HG03139 (cell line): ENCODE measurements around the gene ZNF101.

Experiments used
- ATAC-seq: cut with Tn5 transposase; IDR thresholded peaks from one replicate; pipeline ENCODE4 v1.9.1; 2021; ENCODE audit not compliant: unreplicated experiment

ZNF101 gene

DNA sequence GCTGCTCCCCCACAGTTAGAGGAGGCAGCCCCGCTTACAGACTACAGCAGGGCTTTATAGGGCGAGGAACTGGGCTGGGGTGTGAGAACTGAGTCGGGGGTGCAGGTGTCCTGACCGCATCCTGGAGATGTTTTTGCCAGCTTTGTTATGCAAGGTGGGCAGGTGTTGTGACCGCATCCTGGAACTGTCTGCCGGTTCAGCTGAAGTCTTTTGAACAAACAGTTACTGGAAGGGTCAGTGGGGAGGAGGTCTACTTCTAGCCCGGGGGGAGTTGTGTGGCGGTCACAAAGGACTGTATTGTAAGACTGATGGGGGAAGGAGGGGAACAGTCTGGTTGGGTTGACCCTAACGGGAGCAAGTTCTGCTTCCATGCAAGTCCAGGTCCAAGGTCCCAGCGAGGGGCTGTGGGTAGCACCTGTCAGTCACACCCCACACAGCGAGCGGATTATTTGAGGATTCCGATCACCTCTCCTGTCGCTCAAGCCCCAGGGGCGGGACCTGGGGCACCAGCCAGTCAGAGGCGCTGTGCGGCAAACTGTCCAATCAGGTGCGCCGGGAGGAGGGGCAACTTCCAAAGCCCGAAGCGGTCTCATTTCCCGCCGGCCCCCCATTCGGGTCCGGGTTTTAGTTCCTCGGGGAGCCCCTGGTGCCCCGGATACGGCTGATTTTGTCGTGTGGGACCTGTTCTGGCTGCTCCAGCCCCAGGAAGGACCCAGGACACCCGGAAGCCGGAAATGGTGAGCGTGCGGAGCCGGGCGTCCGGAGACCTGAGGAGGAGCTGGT, at the start of gene ZNF101:
Gene ZNF101 (plus strand): TSS at position 610 of the 783 bp plus-strand sequence. CDS start 125 bp downstream, at position 735.
- peak; percentile 51 for ATAC-seq

DNA sequence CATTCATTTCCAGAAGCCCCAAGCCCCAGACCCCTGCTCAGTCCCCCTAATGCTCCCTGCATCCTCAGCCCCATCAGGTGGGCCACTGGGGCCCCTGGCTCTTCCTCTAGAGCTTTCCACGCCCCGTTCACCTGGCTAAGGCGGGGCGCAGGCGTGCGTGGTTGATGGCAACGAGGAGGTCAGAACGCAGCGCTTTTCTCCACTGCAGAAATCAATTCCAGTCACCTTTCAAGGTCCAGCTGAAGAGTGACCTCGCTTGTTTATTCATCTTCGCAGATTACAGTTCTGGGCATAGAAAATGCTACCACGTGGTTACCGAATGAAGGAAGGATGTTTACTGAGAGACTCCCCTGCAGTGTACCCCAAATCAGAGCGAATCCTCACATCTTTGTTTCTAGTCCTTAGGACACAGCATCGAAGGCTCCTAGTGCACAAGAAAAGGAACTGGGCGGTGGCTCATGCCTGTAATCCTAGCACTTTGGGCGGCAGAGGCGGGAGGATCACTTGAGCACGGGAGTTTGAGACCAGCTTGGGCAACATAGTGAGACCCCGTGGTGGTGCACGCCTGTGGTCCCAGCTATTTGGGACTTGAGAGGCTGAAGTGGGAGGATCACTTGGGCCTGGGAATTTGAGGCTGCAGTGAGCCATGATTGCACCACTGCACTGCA, 49.3 kb upstream of the ZNF101 start:
- no peak for ATAC-seq

DNA sequence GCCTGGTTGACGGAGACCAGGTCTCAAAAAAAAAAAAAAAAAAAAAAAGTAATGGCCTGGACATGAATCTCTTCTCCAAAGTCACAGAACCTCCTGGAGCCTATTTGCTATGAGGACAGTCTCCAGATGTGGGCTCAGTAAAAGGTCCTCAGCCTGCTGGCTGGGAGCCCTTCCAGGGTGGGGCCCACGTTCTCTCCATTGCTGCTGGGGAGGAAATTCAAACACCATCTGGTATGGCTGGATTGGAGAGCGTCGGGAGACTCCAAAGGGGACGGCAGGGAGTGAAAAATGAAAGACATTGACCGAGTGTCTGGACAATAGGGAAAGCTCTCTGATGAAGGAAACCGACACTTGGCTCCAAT, 48.8 kb upstream of the ZNF101 start:
- ATAC-seq, result no peak

DNA sequence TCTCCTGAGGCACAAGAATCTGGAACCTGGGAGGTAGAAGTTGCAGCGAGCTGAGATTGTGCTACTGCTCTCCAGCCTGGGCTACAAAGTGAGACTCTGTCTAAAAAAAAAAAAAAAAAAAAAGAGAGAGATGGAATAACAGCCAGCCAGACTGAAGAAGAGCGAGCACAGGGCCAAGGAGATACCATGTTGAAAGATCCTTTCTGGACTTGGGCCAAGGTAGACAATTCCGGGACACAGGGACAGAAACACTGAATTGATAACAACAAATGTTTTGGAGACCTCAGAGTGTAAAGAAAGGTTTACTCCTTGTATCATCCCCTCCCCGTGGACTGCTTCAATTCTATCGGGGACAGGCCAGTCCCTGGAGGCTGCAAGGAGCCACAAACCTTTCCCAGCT, 45.3 kb upstream of the ZNF101 start:
- ATAC-seq, result no peak

DNA sequence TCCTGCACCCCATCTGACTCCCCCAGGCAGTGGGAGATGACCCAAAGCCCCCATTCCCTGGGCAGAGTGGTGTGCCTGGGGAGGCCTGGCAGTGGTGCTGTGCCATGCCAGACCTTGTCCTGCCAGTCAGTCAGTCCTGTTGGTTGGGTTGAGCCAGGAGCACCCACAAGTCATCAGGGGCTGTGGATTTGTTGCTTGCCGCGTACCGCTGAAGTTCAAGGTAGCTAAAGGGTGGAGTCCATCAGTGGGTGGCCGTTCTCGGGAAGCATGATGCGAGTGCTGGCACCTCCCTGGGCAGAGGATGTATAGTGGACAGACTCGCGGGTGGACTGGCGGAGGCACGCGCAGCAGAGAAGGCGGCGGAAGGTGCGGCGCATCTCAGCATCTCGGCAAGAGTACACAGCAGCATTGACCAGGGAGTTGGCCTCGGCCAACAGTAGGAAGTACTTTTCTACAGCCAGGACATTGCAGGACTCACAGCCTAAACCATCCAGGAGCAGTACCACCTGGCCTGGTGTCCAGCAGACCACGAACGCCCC, 44.5 kb upstream of the ZNF101 start:
- no peak for ATAC-seq

DNA sequence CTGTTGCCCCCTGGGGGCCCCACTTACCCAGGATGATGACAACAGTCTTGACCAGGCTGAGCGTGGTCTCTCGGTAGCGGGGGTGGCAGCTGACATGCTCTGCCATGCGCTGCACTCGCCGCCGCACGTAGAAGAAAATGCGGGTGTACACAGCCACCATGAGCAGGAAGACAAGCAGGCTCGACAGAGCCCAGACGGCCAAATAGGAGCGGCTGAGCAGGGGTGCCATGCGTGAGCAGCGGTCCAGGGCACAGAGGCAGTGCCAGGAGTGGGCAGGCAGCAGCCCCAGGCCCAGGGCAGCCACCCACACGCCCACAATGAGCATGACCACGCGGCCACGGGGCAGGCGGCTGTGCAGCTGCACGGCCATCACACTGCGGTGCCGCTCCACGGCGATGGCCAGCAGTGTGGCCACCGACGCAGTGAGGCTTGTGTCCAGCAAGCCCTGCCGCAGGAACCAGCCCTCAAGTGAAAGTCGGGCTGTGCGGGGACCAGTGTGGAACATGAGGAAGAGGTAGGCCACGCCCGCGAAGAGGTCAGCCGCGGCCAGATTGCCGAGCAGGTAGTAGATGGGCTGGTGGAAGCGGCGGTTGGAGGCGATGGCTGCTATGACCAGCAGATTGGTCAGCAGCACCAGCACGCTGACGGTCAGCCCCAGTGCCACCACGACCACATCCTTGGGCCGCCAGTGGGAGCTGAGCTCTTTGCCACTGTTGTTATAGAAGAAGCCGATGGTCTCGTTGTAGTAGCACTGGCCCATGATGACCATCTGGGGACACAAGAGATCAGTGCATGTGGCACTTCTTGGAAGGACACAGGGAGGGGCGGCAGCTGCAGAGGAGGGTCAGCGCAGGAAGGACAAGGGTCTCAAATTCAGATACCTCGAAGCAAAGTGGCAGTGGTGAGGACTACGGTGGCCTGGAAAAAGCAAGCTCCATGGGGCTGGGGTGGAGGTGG, 41.8 kb upstream of the ZNF101 start:
- no peak for ATAC-seq

DNA sequence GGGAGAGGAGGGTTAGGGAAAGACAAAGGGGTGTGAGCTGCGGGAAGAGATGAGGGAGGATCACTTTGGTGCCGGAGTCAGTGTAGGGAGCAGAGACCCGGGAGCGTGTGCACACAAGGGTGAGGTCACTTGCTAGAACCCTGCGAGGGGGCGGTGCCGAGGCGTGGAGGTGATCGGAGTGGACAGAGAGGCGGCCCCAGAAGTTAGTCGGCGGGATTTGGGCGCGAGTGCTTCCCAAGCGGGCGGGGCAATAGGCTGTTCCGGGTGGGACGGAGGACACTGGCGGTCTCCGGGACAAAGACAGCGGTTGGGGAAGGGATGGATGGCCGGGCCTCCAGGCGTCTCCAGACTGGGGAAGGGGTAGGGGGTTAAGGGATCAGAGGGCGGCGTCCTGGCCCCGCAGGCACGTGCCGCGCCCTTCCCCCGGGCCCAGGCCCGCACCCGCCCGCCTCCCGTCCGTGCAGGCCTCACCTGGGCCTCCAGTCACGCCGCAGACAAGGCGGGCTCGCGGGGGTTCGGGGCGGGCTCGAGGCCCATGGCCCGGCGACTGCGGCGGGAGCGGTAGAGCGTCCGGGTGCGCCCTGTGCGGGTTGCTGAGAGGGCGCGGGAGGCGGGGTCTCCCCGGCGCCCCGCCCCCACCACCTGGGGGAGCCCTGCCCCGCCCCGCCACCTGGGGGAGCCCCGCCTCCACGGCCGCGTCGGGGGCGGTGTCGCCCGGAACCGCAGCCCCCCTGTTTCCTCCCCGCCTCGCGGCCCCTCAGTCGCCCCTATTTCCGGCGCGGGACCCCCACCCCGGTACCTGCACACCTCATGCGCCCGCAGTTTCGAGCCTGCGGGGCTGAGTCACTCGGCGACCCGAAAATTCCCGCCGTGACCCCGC, 40.8 kb upstream of the ZNF101 start, which contains the start of gene LPAR2:
Gene LPAR2 (minus strand): TSS at position 600 of the 880 bp plus-strand sequence. CDS start 945 bp downstream, outside the sequence.
- ATAC-seq, result peak; percentile 57

DNA sequence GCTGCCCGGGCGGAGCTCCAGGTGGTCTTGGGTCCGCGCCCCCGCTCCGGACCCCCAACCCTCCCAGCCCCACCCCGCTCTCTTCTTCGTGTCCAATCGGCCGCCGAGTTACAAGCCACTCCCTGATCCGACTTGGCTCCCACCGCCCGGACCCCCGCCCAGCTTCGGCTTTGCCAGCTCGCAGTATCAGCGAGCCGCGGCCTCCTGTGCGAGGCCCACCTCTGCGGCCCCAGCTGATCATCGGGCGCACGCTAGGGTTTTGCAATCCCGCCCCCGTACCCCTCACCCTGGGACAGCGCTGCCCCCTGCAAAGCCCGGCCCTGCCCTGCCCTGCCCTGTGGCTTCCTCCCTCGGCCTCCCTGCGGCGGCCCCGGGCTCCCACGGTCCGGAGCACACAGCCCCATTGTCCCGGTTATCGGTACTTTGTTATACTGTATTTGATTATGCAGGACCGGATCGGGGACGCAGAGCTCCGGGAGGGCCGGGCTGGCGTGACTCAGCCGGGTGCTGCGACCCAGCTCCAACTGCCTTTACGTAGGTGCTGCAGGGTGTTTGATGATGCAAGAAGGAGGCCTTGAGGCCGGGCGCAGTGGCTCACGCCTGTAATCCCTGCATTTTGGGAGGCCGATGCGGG, 40.0 kb upstream of the ZNF101 start:
- ATAC-seq, result no peak

DNA sequence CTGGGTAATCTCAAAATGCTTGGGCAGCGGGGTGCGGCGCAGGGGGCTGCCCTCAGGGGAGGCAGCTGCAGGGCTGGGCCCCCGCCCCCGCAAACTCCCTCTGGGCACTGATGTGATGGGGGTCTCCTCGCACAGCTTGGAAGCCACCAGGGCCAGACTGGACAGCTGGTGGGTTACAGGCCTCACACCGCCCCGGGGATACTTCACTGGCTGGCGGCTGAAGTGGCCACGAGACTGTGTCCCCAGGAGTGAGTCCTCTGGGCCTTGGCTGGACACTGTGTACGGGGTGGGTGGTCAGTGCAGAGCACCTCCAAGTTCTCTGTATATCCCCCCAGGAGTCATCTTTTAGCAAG, 38.6 kb upstream of the ZNF101 start:
- ATAC-seq, result no peak

DNA sequence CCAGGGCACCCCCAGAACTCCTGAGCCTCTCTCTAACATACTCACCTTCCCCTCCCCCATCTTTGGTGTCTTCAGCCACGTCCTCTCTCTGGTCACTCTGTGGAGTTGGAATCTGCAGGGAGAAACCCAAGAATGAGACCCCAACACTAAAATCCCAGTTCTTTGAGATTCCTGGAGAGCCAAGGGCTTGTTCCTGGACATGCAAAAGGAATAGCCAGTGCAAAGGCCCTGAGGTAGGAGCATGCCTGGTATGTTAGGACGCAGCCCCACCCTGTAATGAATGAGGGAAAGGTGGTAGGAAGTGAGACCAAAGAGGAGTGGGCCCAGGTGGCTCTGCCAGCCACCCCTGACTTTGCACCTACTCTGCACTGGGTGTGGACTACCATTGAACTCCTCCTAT, 38.2 kb upstream of the ZNF101 start:
- no peak for ATAC-seq

DNA sequence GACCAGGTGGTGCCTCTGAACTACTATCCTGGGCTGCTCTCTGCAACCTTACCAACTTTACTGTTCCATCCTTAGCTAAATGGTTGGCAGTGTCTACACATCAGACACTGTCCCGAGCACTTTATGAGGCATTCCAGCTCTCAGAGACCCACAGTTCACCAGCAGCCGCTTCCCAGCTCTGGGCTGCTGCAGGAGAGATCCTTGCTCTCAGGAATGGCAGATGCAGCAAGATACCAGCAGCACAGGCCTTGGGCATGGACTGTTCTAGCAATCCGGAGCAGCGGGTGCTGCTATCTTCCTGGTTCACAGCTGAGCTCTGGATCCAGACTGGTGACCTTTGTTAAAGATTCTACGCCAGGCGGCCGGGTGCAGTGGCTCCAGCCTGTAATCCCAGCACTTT, 37.3 kb upstream of the ZNF101 start:
- ATAC-seq, result no peak

DNA sequence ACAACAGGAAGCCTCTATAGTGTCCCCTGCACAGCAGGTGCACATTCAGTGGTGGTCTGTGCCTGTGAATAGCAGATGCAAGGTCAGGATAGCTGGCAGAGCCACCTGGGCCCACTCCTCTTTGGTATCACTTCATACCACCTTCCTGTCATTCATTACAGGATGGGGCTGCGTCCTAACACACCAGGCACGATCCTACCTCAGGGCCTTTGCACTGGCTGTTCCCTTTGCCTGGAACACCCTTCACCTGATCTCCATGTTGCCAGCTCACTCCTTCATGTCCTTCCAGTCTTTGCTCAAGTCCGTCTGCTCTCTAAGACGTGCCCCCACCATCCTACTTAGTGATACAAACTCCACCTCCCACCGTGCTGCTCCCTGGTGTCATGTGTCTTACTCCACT, 36.0 kb upstream of the ZNF101 start:
- ATAC-seq, result no peak

DNA sequence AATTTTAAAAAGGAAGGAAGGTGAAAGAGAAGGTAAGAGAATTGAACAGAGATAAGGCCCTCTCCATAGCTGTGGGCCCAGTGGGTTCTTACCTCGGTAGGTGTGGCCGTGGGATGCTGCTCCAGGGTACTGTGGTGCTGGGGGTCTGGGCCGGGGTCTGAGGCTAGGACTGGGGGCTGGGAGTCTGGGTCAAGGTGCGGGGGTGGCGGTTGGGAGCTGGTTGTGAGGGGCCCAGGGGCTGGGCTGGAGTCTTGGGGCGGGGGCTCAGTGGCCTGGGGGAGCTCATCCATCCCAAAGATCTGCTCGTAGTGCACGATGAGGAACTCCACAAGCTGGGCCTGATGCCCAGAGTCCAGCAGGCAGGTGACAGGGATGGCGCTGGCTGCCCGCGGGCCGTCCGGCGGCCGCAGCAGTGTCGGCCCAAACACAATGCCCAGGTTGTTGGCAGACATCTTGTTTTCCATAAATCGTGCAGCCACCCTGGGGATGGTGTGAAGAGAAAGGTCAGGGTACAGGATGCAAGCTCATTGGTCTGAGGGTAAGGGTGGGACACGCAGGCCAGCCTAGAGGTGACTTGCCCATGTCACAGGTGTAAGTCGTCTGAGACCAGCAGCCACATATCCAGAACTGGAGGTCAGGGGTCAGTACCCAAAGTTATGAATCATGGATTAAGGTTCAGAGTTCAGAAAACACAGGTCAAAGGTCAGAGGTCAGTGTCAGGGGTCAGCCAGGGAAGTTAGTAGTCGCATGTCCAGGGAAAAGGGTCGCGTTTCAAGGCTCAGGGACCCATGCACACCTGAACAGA, 34.7 kb upstream of the ZNF101 start:
- ATAC-seq, result no peak

DNA sequence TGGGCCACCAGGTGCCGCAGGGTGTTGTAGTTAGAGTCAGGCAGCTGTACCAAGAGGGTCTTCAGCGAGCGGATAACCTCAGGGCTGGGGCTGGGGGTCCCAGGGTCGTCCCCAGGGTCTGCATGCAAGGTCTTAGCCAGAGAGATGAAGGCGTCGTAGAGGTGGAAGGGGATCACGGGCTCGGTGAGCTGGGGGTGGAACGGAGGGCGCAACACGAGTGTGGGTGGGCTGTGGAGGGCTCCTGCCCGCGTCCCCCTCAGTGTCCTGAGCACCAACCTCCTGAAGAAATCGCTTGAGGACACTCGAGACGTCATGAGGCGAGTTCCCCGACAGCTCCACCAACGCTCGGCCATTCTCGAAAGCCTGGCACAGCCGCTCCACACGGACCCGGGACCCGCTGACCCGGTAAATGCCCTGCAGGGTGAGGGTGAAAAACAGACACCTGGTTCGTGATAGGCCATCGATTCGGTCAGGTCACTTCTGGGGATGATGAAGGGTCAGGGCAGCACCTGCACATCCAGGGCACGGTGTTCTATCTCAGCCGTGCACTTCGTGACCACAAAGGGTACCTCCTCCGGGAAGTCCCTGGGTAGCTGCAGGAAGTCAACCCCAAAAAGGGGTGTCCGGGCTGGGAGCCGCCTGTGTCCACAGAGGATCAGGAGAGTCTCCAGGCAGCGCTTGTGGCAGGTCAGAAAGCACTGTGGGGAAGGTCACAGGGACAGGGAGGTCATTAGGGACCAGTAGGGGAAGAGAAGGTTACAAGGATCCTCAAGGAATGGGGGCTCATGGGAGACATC, 33.9 kb upstream of the ZNF101 start:
- ATAC-seq, result no peak

DNA sequence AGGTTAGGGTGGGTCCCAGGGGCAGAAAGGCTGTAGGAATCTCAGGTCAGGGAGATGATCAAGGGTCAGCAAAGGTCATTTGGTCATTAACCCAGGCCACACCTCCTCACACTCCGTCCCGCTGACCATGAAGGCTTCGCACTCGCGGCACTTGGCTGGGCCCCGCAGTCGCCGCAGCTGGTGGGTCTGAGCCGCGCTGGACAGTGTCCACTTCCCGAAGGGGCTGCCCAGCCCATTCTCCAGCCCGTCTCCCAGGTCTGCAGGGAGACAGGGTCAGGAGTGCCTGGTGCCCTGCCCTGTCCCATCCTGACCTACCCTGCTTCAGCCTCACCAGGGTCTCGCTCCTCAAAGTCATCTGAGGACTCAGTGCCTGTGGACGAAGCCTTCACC, 33.3 kb upstream of the ZNF101 start:
- no peak for ATAC-seq

DNA sequence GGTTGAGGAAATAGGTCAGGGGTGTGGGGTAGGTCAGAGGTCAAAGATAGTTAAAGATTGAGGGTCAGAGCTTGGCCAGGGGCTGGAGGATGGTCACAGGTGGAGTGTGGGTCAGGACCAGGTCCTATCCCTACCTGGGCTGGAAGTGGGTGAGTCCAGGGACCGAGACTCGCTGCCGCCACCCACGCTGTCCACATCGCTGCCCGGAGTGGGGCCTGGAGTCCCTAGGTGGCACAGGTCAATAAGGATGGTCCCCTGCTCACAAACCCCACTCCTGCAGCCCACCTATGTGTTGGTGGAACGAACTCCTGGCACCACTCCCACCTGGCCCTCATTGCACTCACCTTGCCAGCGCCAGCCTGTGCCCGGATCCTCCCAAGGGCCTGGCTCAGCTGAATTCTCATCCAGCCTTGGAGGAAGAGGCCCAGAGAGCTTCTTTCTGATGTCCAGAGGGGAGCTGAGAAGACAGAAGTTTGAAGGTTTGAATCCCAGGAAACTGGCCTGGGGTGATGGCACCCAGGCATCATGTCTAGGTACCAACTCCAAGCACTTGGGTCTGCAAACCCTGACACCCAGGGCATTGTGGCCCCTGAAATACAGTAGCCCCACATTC, 32.0 kb upstream of the ZNF101 start:
- ATAC-seq, result no peak

DNA sequence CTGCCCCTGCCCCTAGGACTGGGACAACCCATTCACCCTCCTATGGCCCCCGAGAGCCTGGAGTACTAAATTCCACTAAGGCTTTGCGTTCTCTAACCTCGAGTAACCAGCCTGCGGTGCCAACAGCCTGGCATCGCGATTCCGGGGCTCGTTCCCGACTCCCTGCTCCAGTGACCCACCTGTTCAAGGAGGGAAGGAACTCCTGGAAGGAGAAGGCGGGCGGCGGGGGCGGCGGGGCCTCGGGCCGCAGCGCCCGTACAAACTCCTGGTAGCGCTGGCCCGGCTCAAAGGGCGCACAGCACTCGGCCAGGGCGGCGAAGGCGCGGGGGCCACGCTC, 31.5 kb upstream of the ZNF101 start:
- no peak for ATAC-seq
